ENCODE results near the gene CACNG4. TPM values are rescaled to one million over a fixed set of nuclear protein-coding genes. Genes with fewer than 3 reads are reported as not detected.

The CACNG4 gene
- total RNA-seq, 1 experiment from 2014 or later, result 2.4 TPM

GRCh38 chr17:67032985-67033384 is 68.5 kb downstream of the CACNG4 start:
- Histone ChIP-seq H3K79me2 (ENCODE audit: low read length) (no peaks in the 10 kb centered on the region), H3K4me1 (ENCODE audit: insufficient read depth, low read length) (no peaks in the 10 kb centered on the region), H3F3A (ENCODE audit: low read length, unreplicated experiment) (no peaks in the 10 kb centered on the region), H4K20me1 (ENCODE audit: low read length) (no peaks in the 10 kb centered on the region), H3K9ac (ENCODE audit: low read length) (no peak overlapping the region), H3K36me3 (ENCODE audit: low read depth, low read length) (no peaks in the 10 kb centered on the region), H3K9me2 (replicated peaks; ENCODE audit: low read length) (no peaks in the 10 kb centered on the region; the same call in 1 of the 2 replicates), H3K27me3 (ENCODE audit: low read length) (peaks cover 3% of the 10 kb centered on the region; the same call in 1 of the 2 replicates), H3K27ac (ENCODE audit: low read length) (no peak overlapping the region), H3K4me3 (ENCODE audit: low read length) (no peak overlapping the region), H3K4me2 (ENCODE audit: low read length) (no peak overlapping the region), H2AFZ (ENCODE audit: low read length) (no peak overlapping the region), H3K9me3 (ENCODE audit: low read length) (no peaks in the 10 kb centered on the region)
- TF ChIP-seq EZH2phosphoT487 (IDR thresholded peaks at IDR 0.05; ENCODE audit: borderline replicate concordance, low read length) (no peak), CTCF (conservative IDR thresholded peaks at IDR 0.05; ENCODE audit: low read depth, low read length) (no peak), EZH2 (IDR thresholded peaks at IDR 0.05; ENCODE audit: low read length, unreplicated experiment) (no peak)
- intact Hi-C loops (cut with micrococcal nuclease), result no loop called here
- ChIA-PET CTCF (no interaction called here), POLR2A (ENCODE audit: unreplicated experiment) (no interaction called here)
- no peak for DNase-seq
- ATAC-seq, result no peak
- BruUV-seq (replicated peaks), result no TSS peak

- H3K4me3 ChIP-seq (ENCODE audit: low read length), result no peak overlapping the region
- no TSS peak for BruUV-seq (replicated peaks)
- H4K20me1 ChIP-seq (ENCODE audit: low read length), result no peaks in the 10 kb centered on the region
- no peak overlapping the region for H3K9ac ChIP-seq (ENCODE audit: low read length)
- peaks cover 3% of the 10 kb centered on the region; the same call in 1 of the 2 replicates for H3K27me3 ChIP-seq (ENCODE audit: low read length)
- no peaks in the 10 kb centered on the region for H3K36me3 ChIP-seq (ENCODE audit: low read depth, low read length)
- no peaks in the 10 kb centered on the region for H3K9me3 ChIP-seq (ENCODE audit: low read length)
- H2AFZ ChIP-seq (ENCODE audit: low read length), result no peak overlapping the region
- no peak for TF ChIP-seq EZH2 (IDR thresholded peaks at IDR 0.05; ENCODE audit: low read length, unreplicated experiment)
- TF ChIP-seq EZH2phosphoT487 (IDR thresholded peaks at IDR 0.05; ENCODE audit: borderline replicate concordance, low read length), result no peak
- TF ChIP-seq CTCF (conservative IDR thresholded peaks at IDR 0.05; ENCODE audit: low read depth, low read length), result no peak
- POLR2A ChIA-PET (ENCODE audit: unreplicated experiment), result no interaction called here
- no peaks in the 10 kb centered on the region for H3F3A ChIP-seq (ENCODE audit: low read length, unreplicated experiment)
- intact Hi-C loops (cut with micrococcal nuclease), result no loop called here
- H3K79me2 ChIP-seq (ENCODE audit: low read length), result no peaks in the 10 kb centered on the region
- no peaks in the 10 kb centered on the region; the same call in 1 of the 2 replicates for H3K9me2 ChIP-seq (replicated peaks; ENCODE audit: low read length)
- no peaks in the 10 kb centered on the region for H3K4me1 ChIP-seq (ENCODE audit: insufficient read depth, low read length)
- no peak overlapping the region for H3K4me2 ChIP-seq (ENCODE audit: low read length)
- ATAC-seq (no peak), DNase-seq (no peak)
- CTCF ChIA-PET, result no interaction called here
- H3K27ac ChIP-seq (ENCODE audit: low read length), result no peak overlapping the region
Observed at GRCh38 chr17:67033613-67034012, 69.1 kb downstream of the CACNG4 start.

DNA sequence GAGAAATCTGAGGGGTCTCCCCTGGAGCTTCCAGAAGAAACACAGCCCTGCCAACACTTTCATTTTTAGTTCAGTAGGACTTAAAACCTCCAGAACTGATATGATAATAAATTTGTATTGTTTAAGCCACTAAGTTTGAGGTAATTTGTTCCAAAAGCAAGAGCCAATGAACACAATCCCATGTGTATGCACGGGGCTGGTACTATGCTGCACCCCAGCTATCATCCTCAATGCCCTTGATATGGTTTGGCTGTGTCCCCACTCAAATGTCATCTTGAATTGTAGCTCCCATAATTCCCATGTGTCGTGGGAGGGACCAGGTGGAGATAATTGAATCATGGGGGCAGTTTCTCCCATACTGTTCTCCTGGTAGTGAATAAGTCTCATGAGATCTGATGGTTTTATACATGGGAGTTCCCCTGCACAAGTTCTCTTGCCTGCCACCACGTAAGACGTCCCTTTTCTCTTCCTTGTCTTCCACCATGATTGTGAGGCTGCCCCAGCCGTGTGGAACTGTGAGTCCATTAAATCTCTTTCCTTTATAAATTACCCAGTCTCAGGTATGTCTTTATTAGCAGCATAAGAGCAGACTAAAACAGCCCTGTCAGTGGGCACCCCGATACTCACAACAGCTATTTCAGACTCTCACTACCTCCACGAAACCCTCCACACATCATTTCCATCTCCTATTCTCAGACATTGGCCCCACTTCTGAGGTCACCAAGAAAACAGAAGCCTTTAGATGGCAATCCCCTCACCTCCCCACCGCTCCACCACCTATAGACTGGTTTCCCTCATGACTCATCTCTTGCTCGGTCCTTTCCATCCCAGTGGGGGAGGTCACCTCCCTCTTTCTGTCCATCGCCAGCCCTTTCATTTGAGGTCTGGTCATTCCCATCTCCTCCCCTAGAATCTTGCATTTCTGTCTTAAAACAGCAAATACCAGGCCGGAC is 70.9 kb downstream of the CACNG4 start:
- CTCF ChIA-PET, result no interaction called here
- Histone ChIP-seq H3K79me2 (ENCODE audit: low read length) (no peaks in the 10 kb centered on the region), H3K9me2 (replicated peaks; ENCODE audit: low read length) (no peaks in the 10 kb centered on the region; the same call in 1 of the 2 replicates), H3K27ac (ENCODE audit: low read length) (no peak overlapping the region), H3K9me3 (ENCODE audit: low read length) (no peaks in the 10 kb centered on the region), H3K4me2 (ENCODE audit: low read length) (no peak overlapping the region), H3K27me3 (ENCODE audit: low read length) (peaks cover 3% of the 10 kb centered on the region; the same call in 1 of the 2 replicates), H3K4me1 (ENCODE audit: insufficient read depth, low read length) (no peaks in the 10 kb centered on the region), H3K9ac (ENCODE audit: low read length) (no peak overlapping the region), H3F3A (ENCODE audit: low read length, unreplicated experiment) (no peaks in the 10 kb centered on the region), H2AFZ (ENCODE audit: low read length) (no peak overlapping the region), H3K36me3 (ENCODE audit: low read depth, low read length) (no peaks in the 10 kb centered on the region), H4K20me1 (ENCODE audit: low read length) (no peaks in the 10 kb centered on the region), H3K4me3 (ENCODE audit: low read length) (no peak overlapping the region)
- no peak for TF ChIP-seq EZH2 (IDR thresholded peaks at IDR 0.05; ENCODE audit: low read length, unreplicated experiment)
- TF ChIP-seq EZH2phosphoT487 (IDR thresholded peaks at IDR 0.05; ENCODE audit: borderline replicate concordance, low read length), result no peak
- no peak for TF ChIP-seq CTCF (conservative IDR thresholded peaks at IDR 0.05; ENCODE audit: low read depth, low read length)
- no TSS peak for BruUV-seq (replicated peaks)
- POLR2A ChIA-PET (ENCODE audit: unreplicated experiment), result no interaction called here
- no peak for DNase-seq
- intact Hi-C loops (cut with micrococcal nuclease), result no loop called here
- ATAC-seq, result no peak
